Panc1 (cell line): ENCODE measurements around the gene VSIG2.

ENCODE experiments used
- CTCF ChIP-seq: fragments of 450-650 bp; IDR thresholded peaks from 2 replicates; pipeline ENCODE4 v1.5.1; 2017; ENCODE audit warnings: mild to moderate bottlenecking
- POLR2AphosphoS5 ChIP-seq: IDR thresholded peaks from 2 replicates; pipeline ENCODE4 v1.6.1; 2012; ENCODE audit warnings: mild to moderate bottlenecking, low read depth, low read length, moderate library complexity
- REST ChIP-seq, 2 experiments: IDR thresholded peaks; 2 replicates each; pipeline ENCODE4 v1.6.1; 2011 to 2012; ENCODE audit warnings: low read depth in 2 of 2, control low read depth in 1 of 2, low read length in 1 of 2, mild to moderate bottlenecking in 1 of 2, moderate library complexity in 1 of 2; ENCODE audit not compliant: insufficient read depth in 1 of 2
- SIN3A ChIP-seq: IDR thresholded peaks from 2 replicates; pipeline ENCODE4 v1.6.1; 2012; ENCODE audit warnings: low read depth, mild to moderate bottlenecking, low read length, moderate library complexity, borderline replicate concordance; ENCODE audit not compliant: insufficient read depth
- TCF7L2 ChIP-seq: IDR thresholded peaks from 2 replicates; pipeline ENCODE4 v1.6.1; 2011; ENCODE audit warnings: mild to moderate bottlenecking, low read depth, low read length, inconsistent platforms

GRCh38 chr11:124784051-124784450 lies 32.0 kb upstream of the VSIG2 start:
- no peak for TF ChIP-seq CTCF
- TF ChIP-seq POLR2AphosphoS5: no peak
- no peak for TF ChIP-seq SIN3A
- TF ChIP-seq TCF7L2: no peak
- TF ChIP-seq REST (IDR thresholded peaks at IDR 0.05; ENCODE audit: insufficient read depth in 1 of 2, low read depth in 2 of 2, low read length in 1 of 2): no peak
